Glomerular endothelial cell (primary cell): ENCODE results near the gene IRF8. TPM values are rescaled to one million over a fixed set of nuclear protein-coding genes. Genes with fewer than 3 reads are reported as not detected.

Experiments
- DNase-seq: peaks from one replicate; pipeline ENCODE4 v3.0.0-alpha.2; 2011; ENCODE audit warnings: low read depth, low spot score; ENCODE audit errors: extremely low read depth
- total RNA-seq: library from RNA; depleted of rRNA; stranded (reverse); fragments of >200 nt; gene quantifications from 2 replicates; pipeline ENCODE4 v1.2.3, GENCODE V29; 2015

Gene IRF8
- total RNA-seq, 1 donor from 2014 or later: 1.5 TPM

- no peak for DNase-seq
Observed at GRCh38 chr16:85911251-85911930, 12.4 kb downstream of the IRF8 start.

GRCh38 chr16:85912211-85912974 lies 13.4 kb downstream of the IRF8 start:
- no peak for DNase-seq

- no peak for DNase-seq
Observed at GRCh38 chr16:85913141-85913601, 14.2 kb downstream of the IRF8 start.

- DNase-seq: no peak
Observed at GRCh38 chr16:85913688-85914422, 14.9 kb downstream of the IRF8 start.

- no peak for DNase-seq
Observed at GRCh38 chr16:85914423-85914794, 15.4 kb downstream of the IRF8 start.

- no peak for DNase-seq
Observed at GRCh38 chr16:85915125-85915845, 16.3 kb downstream of the IRF8 start.

- no peak for DNase-seq
Observed at GRCh38 chr16:85916141-85916890, 17.4 kb downstream of the IRF8 start.

GRCh38 chr16:85917012-85917411 lies 18.1 kb downstream of the IRF8 start:
- no peak for DNase-seq

GRCh38 chr16:85917959-85918358 lies 19.0 kb downstream of the IRF8 start:
- no peak for DNase-seq

- no peak for DNase-seq
Observed at GRCh38 chr16:85918436-85918835, 19.5 kb downstream of the IRF8 start.

- no peak for DNase-seq
Observed at GRCh38 chr16:85919271-85920267, 20.6 kb downstream of the IRF8 start.

- DNase-seq: no peak
Observed at GRCh38 chr16:85921026-85921425, 22.1 kb downstream of the IRF8 start.

GRCh38 chr16:85923153-85924021 lies 24.4 kb downstream of the IRF8 start:
- DNase-seq: no peak

- no peak for DNase-seq
Observed at GRCh38 chr16:85924675-85925074, 25.7 kb downstream of the IRF8 start.

GRCh38 chr16:85926370-85926769 lies 27.4 kb downstream of the IRF8 start:
- DNase-seq: no peak

GRCh38 chr16:85927371-85927770 lies 28.4 kb downstream of the IRF8 start:
- DNase-seq: no peak

GRCh38 chr16:85927959-85928358 lies 29.0 kb downstream of the IRF8 start:
- no peak for DNase-seq

GRCh38 chr16:85928401-85928820 lies 29.4 kb downstream of the IRF8 start:
- DNase-seq: no peak
